H9 (cell line): ENCODE measurements around the gene CD19. TPM values are rescaled to one million over a fixed set of nuclear protein-coding genes. Genes with fewer than 3 reads are reported as not detected.

Experiments used
- DNase-seq: peaks from one replicate; pipeline ENCODE4 v3.0.0-alpha.2; 2017
- H2AFZ ChIP-seq: one replicate; pipeline ENCODE4 v1.6.1; 2013; ENCODE audit warnings: mild to moderate bottlenecking, low read length, control low read depth, moderate library complexity
- H2AK5ac ChIP-seq: 2 replicates; pipeline ENCODE4 v1.6.1; 2013; ENCODE audit warnings: low read length, control low read depth, mixed read lengths; ENCODE audit not compliant: insufficient read length
- H2BK120ac ChIP-seq: one replicate; pipeline ENCODE4 v1.6.1; 2013; ENCODE audit warnings: low read depth, mild to moderate bottlenecking, low read length, control low read depth, inconsistent platforms; ENCODE audit not compliant: poor library complexity, severe bottlenecking
- H2BK12ac ChIP-seq: 2 replicates; pipeline ENCODE4 v1.6.1; 2013; ENCODE audit warnings: low read length, control low read depth, mixed read lengths, low read depth; ENCODE audit not compliant: insufficient read length
- H2BK15ac ChIP-seq: 2 replicates; pipeline ENCODE4 v1.6.1; 2013; ENCODE audit warnings: low read depth, low read length, control low read depth
- H2BK20ac ChIP-seq: one replicate; pipeline ENCODE4 v1.6.1; 2013; ENCODE audit warnings: low read depth, mild to moderate bottlenecking, low read length, control low read depth, inconsistent platforms; ENCODE audit not compliant: poor library complexity, severe bottlenecking
- H2BK5ac ChIP-seq: 2 replicates; pipeline ENCODE4 v1.6.1; 2013; ENCODE audit warnings: low read length, control low read depth, mixed read lengths; ENCODE audit not compliant: insufficient read length
- H3K14ac ChIP-seq: 2 replicates; pipeline ENCODE4 v1.6.1; 2013; ENCODE audit warnings: low read length, control low read depth; ENCODE audit not compliant: insufficient read depth
- H3K18ac ChIP-seq: 2 replicates; pipeline ENCODE4 v1.6.1; 2013; ENCODE audit warnings: low read depth, mild to moderate bottlenecking, mixed read lengths, low read length, control low read depth; ENCODE audit not compliant: insufficient read length
- H3K23ac ChIP-seq: 2 replicates; pipeline ENCODE4 v1.6.1; 2013; ENCODE audit warnings: low read length, control low read depth, mixed read lengths, low read depth; ENCODE audit not compliant: insufficient read length
- H3K23me2 ChIP-seq: 2 replicates; pipeline ENCODE4 v1.6.1; 2013; ENCODE audit warnings: low read depth, mild to moderate bottlenecking, mixed read lengths, low read length, control low read depth; ENCODE audit not compliant: insufficient read length, poor library complexity, severe bottlenecking
- H3K27ac ChIP-seq: 2 replicates; pipeline ENCODE4 v1.5.1; 2013; ENCODE audit warnings: low read length, control low read depth, mixed read lengths, low read depth; ENCODE audit not compliant: insufficient read length
- H3K27me3 ChIP-seq: 2 replicates; pipeline ENCODE4 v1.6.1; 2013; ENCODE audit warnings: low read length, control low read depth, inconsistent platforms; ENCODE audit not compliant: insufficient read depth
- H3K4ac ChIP-seq: 2 replicates; pipeline ENCODE4 v1.6.1; 2013; ENCODE audit warnings: low read depth, mild to moderate bottlenecking, control low read depth, inconsistent platforms, low read length, moderate library complexity
- H3K4me1 ChIP-seq: 2 replicates; pipeline ENCODE4 v1.6.1; 2013; ENCODE audit warnings: low read length, control low read depth, inconsistent platforms; ENCODE audit not compliant: insufficient read depth
- H3K4me2 ChIP-seq: 2 replicates; pipeline ENCODE4 v1.6.1; 2013; ENCODE audit warnings: low read length, control low read depth, mixed read lengths; ENCODE audit not compliant: insufficient read length, insufficient read depth
- H3K56ac ChIP-seq: 2 replicates; pipeline ENCODE4 v1.6.1; 2013; ENCODE audit warnings: low read depth, mild to moderate bottlenecking, mixed read lengths, low read length, control low read depth; ENCODE audit not compliant: insufficient read length
- H3K79me1 ChIP-seq: 2 replicates; pipeline ENCODE4 v1.6.1; 2013; ENCODE audit warnings: low read depth, mild to moderate bottlenecking, moderate library complexity, low read length, control low read depth, inconsistent platforms; ENCODE audit not compliant: insufficient read depth, poor library complexity, severe bottlenecking
- H3K79me2 ChIP-seq: 2 replicates; pipeline ENCODE4 v1.6.1; 2013; ENCODE audit warnings: low read length, control low read depth, inconsistent platforms; ENCODE audit not compliant: insufficient read depth
- H3K9ac ChIP-seq: 2 replicates; pipeline ENCODE4 v1.6.1; 2013; ENCODE audit warnings: low read length, control low read depth, mixed read lengths; ENCODE audit not compliant: insufficient read length; ENCODE audit errors: extremely low read depth
- H3K9me3 ChIP-seq: one replicate; pipeline ENCODE4 v1.6.1; 2013; ENCODE audit warnings: low read depth, low read length, inconsistent platforms; ENCODE audit not compliant: control insufficient read depth
- H3T11ph ChIP-seq: one replicate; pipeline ENCODE4 v1.6.1; 2013; ENCODE audit warnings: mild to moderate bottlenecking, low read length, control low read depth, inconsistent platforms
- H4K20me1 ChIP-seq: one replicate; pipeline ENCODE4 v1.6.1; 2013; ENCODE audit not compliant: control insufficient read depth, insufficient read length, insufficient read depth
- H4K5ac ChIP-seq: 2 replicates; pipeline ENCODE4 v1.6.1; 2013; ENCODE audit warnings: low read depth, mild to moderate bottlenecking, mixed read lengths, low read length, control low read depth; ENCODE audit not compliant: insufficient read length
- H4K8ac ChIP-seq: replicated peaks from 2 replicates; pipeline ENCODE4 v1.6.1; 2013; ENCODE audit warnings: low read length, control low read depth, mixed read lengths, low read depth; ENCODE audit not compliant: insufficient read length
- H4K91ac ChIP-seq: 2 replicates; pipeline ENCODE4 v1.6.1; 2013; ENCODE audit warnings: low read depth, mild to moderate bottlenecking, moderate library complexity, mixed read lengths, low read length, control low read depth; ENCODE audit not compliant: insufficient read length
- H3K27ac Mint-ChIP-seq, 3 experiments: 2 replicates in 2 of 3; 3 replicates in 1 of 3; pipeline ENCODE4 v1.8.0; 2020 to 2021; ENCODE audit warnings: mixed read lengths in 3 of 3, mild to moderate bottlenecking in 1 of 3, moderate library complexity in 1 of 3
- H3K27me3 Mint-ChIP-seq: 2 replicates; pipeline ENCODE4 v1.8.0; 2021; ENCODE audit warnings: low read depth, mild to moderate bottlenecking, moderate library complexity, mixed read lengths
- H3K36me3 Mint-ChIP-seq, 3 experiments: 2 replicates in 2 of 3; 3 replicates in 1 of 3; pipeline ENCODE4 v1.8.0; 2020 to 2021; ENCODE audit warnings: low read depth in 3 of 3, mixed read lengths in 3 of 3; ENCODE audit not compliant: insufficient read depth in 1 of 3
- H3K4me1 Mint-ChIP-seq, 2 experiments: 2 replicates each; pipeline ENCODE4 v1.8.0; 2020; ENCODE audit warnings: mixed read lengths in 2 of 2
- H3K4me3 Mint-ChIP-seq, 2 experiments: 2 replicates in 1 of 2; 3 replicates in 1 of 2; pipeline ENCODE4 v1.8.0; 2020 to 2021; ENCODE audit warnings: mild to moderate bottlenecking in 2 of 2, mixed read lengths in 2 of 2, moderate library complexity in 1 of 2
- H3K9me3 Mint-ChIP-seq, 2 experiments: 2 replicates in 1 of 2; 3 replicates in 1 of 2; pipeline ENCODE4 v1.8.0; 2020; ENCODE audit warnings: mild to moderate bottlenecking in 2 of 2, mixed read lengths in 2 of 2, moderate library complexity in 1 of 2
- CTCF ChIP-seq: fragments of 200-600 bp; sonication (generic); conservative IDR thresholded peaks from 3 replicates; pipeline ENCODE4 v1.8.0; 2021; ENCODE audit warnings: antibody characterized with exemption, mild to moderate bottlenecking
- WGBS: extraction: QIAGEN DNeasy Blood & Tissue Kit; methylation state at CpG from one replicate; pipeline ENCODE4 v1.1.7; 2013; ENCODE audit warnings: missing lambda C conversion rate, low lambda C conversion rate, mixed read lengths; ENCODE audit not compliant: insufficient read length; ENCODE audit errors: extremely low coverage; 5-methylcytosine and 5-hydroxymethylcytosine counted together
- total RNA-seq: library from RNA; stranded (reverse); gene quantifications from 2 replicates; pipeline ENCODE4 v1.2.1, GENCODE V29; 2021

The CD19 gene
- total RNA-seq, 1 experiment from 2014 or later: 0.50 TPM

DNA sequence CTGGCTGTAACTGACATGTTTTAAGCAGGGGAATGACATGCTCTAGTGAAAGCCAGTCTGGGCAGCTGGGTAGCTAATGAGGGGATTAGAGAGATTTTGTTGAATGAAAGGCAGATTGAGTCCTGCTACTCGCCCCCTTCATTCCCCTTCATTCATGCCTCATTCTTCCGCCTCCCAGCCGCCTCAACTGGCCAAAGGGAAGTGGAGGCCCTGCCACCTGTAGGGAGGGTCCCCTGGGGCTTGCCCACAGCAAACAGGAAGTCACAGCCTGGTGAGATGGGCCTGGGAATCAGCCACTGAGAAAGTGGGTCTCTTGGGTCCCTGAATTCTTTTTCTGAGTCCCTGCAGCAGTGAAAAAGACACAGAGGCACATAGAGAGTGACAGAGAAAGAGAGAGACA lies 1.1 kb upstream of the CD19 start:
- H3K4me1 Mint-ChIP-seq: peaks cover 6 to 11% of the 10 kb centered on the region in 2 experiments
- no peak overlapping the region for H4K8ac ChIP-seq
- no peak overlapping the region for H2AFZ ChIP-seq
- no peak overlapping the region for H2BK15ac ChIP-seq
- H4K5ac ChIP-seq: no peak overlapping the region
- no peaks in the 10 kb centered on the region for H3K9me3 Mint-ChIP-seq
- no peak overlapping the region for H3T11ph ChIP-seq
- no peak overlapping the region for H3K27ac ChIP-seq
- H4K91ac ChIP-seq: no peak overlapping the region
- no peaks in the 10 kb centered on the region for H3K79me1 ChIP-seq
- H3K23me2 ChIP-seq: peaks cover 2% of the 10 kb centered on the region
- H3K27ac Mint-ChIP-seq: peak overlapping the region in 2 of 3 experiments; percentile 88 to 94; a peak in 5 of 7 replicates
- no peak for DNase-seq
- no peak for TF ChIP-seq CTCF
- H2BK5ac ChIP-seq: no peak overlapping the region
- H2BK20ac ChIP-seq: no peak overlapping the region
- H3K18ac ChIP-seq: no peak overlapping the region
- H4K20me1 ChIP-seq: no peaks in the 10 kb centered on the region
- no peak overlapping the region; a peak in 1 of 5 replicates for H3K4me3 Mint-ChIP-seq
- H3K4me2 ChIP-seq: no peak overlapping the region
- no peak overlapping the region for H3K14ac ChIP-seq
- peaks cover 4% of the 10 kb centered on the region for H3K27me3 Mint-ChIP-seq
- H2BK120ac ChIP-seq: no peak overlapping the region
- H3K4ac ChIP-seq: no peak overlapping the region
- no peak overlapping the region for H3K23ac ChIP-seq
- no CpG with 5 or more reads among the region's 3 CpGs for WGBS
- H3K79me2 ChIP-seq: no peaks in the 10 kb centered on the region
- H2AK5ac ChIP-seq: no peak overlapping the region
- H3K56ac ChIP-seq: no peak overlapping the region
- H3K9me3 ChIP-seq: no peaks in the 10 kb centered on the region
- H3K27me3 ChIP-seq: no peaks in the 10 kb centered on the region
- H3K4me1 ChIP-seq: no peaks in the 10 kb centered on the region
- H2BK12ac ChIP-seq: no peak overlapping the region
- H3K36me3 Mint-ChIP-seq: no peaks in the 10 kb centered on the region; a peak in 1 of 7 replicates
- H3K9ac ChIP-seq: no peak overlapping the region
